PFSK-1 (cell line): ENCODE data around the gene ADCY7.

Experiments used
- SIN3A ChIP-seq: IDR thresholded peaks from 2 replicates; pipeline ENCODE4 v1.6.1; 2012; ENCODE audit warnings: mild to moderate bottlenecking, low read length, moderate library complexity, borderline replicate concordance; ENCODE audit not compliant: insufficient read depth
- TAF1 ChIP-seq: IDR thresholded peaks from 2 replicates; pipeline ENCODE4 v1.6.1; 2012; ENCODE audit warnings: low read length, control low read depth, borderline replicate concordance; ENCODE audit not compliant: insufficient read depth

GRCh38 chr16:50295541-50296132 lies 29.3 kb downstream of the ADCY7 start:
- TF ChIP-seq SIN3A (no peak), TAF1 (no peak)
